Measurements from ENCODE around the gene PLK2.

- no peak for TF ChIP-seq POLR2A (IDR thresholded peaks at IDR 0.05)
- TF ChIP-seq CTCF (IDR thresholded peaks at IDR 0.05 in 4 of 5, conservative IDR thresholded peaks at IDR 0.05 in 1 of 5), result no peak
These were observed 43.6 kb upstream of the PLK2 start for GRCh38 chr5:58503390-58504046.
